ENCODE data around the gene DNM3. TPM values are rescaled to one million over a fixed set of nuclear protein-coding genes. Genes with fewer than 3 reads are reported as not detected.

DNM3 gene
- total RNA-seq, 1 donor, result 2.0 TPM

- DNase-seq (ENCODE audit: low read depth), result peak; percentile 68
- peak; percentile 31 for TF ChIP-seq CTCF (IDR thresholded peaks at IDR 0.05; ENCODE audit: insufficient read depth, low read length)
- H3K4me3 ChIP-seq (ENCODE audit: low read depth, low read length), result no peak overlapping the region
Observed at GRCh38 chr1:172320733-172321132, 479.4 kb downstream of the DNM3 start.

GRCh38 chr1:172321451-172321850 is 480.2 kb downstream of the DNM3 start:
- no peak for TF ChIP-seq CTCF (IDR thresholded peaks at IDR 0.05; ENCODE audit: insufficient read depth, low read length)
- no peak overlapping the region for H3K4me3 ChIP-seq (ENCODE audit: low read depth, low read length)
- peak; percentile 80 for DNase-seq (ENCODE audit: low read depth)

GRCh38 chr1:172322219-172323061 is 481.1 kb downstream of the DNM3 start:
- peak overlapping the region; percentile 45 for H3K4me3 ChIP-seq (ENCODE audit: low read depth, low read length)
- peak; percentile 95 for DNase-seq (ENCODE audit: low read depth)

GRCh38 chr1:172323686-172324085 is 482.4 kb downstream of the DNM3 start:
- peak; percentile 63 for DNase-seq (ENCODE audit: low read depth)
- no peak overlapping the region for H3K4me3 ChIP-seq (ENCODE audit: low read depth, low read length)
- TF ChIP-seq CTCF (IDR thresholded peaks at IDR 0.05; ENCODE audit: insufficient read depth, low read length), result no peak

More at GRCh38 chr1:172322219-172323061, 481.1 kb downstream of the DNM3 start:
- no peak for TF ChIP-seq CTCF (IDR thresholded peaks at IDR 0.05; ENCODE audit: insufficient read depth, low read length)

GRCh38 chr1:172324086-172324485 is 482.8 kb downstream of the DNM3 start:
- TF ChIP-seq CTCF (IDR thresholded peaks at IDR 0.05; ENCODE audit: insufficient read depth, low read length), result no peak
- DNase-seq (ENCODE audit: low read depth), result no peak
- no peak overlapping the region for H3K4me3 ChIP-seq (ENCODE audit: low read depth, low read length)

GRCh38 chr1:172324761-172325160 is 483.5 kb downstream of the DNM3 start:
- no peak for DNase-seq (ENCODE audit: low read depth)
- TF ChIP-seq CTCF (IDR thresholded peaks at IDR 0.05; ENCODE audit: insufficient read depth, low read length), result no peak
- no peak overlapping the region for H3K4me3 ChIP-seq (ENCODE audit: low read depth, low read length)
